NOMO-1 treated with dmso at 0.1 percent for 144 hours (cell line): Measurements from ENCODE around the gene FCER1A.
"Not testable (repeated sequence)": the region's sequence is repeated elsewhere in the genome, so short reads cannot be mapped to it uniquely, and the experiment has no call there.

ENCODE experiments used
- DNase-seq: peaks from one replicate; lab custom pipeline; 2025; ENCODE audit not compliant: unreplicated experiment; lab: John Stamatoyannopoulos, UW

Gene FCER1A

GRCh38 chr1:159349374-159349773, 47.2 kb downstream of the FCER1A start:
- DNase-seq, result not testable (repeated sequence)

DNA sequence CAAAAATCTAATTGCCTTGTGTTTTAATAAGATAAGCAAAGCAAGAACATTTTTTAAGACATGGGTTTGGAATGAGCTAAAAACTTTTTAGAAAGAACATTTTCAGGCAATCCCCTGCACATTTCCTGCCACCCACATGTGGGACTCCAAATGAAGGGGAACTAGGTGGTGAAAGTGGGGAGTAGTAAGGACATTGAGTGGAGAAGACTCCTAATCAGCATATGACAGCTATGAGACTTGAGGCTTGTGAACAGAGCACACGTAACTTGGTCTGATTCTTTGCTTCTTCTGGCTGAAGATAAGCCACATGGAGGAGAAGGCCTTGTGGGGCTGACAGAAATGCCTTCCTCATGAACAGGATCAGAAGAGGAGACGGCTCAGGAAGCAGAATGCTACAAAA, 50.3 kb downstream of the FCER1A start:
- DNase-seq, result no peak
